K562 (cell line): Measurements from ENCODE around the gene SLC7A8. TPM values are rescaled to one million over a fixed set of nuclear protein-coding genes. Genes with fewer than 3 reads are reported as not detected.

Experiments
- ATF4 ChIP-seq: fragments of 450-650 bp; formaldehyde crosslinking; IDR thresholded peaks from 2 replicates; pipeline ENCODE4 v1.4.0; 2022; ENCODE audit warnings: mild to moderate bottlenecking, moderate library complexity
- CBFA2T3 ChIP-seq: fragments of 450-650 bp; IDR thresholded peaks from 2 replicates; pipeline ENCODE4 v1.6.1; 2017
- DPF2 ChIP-seq: fragments of 450-650 bp; IDR thresholded peaks from 2 replicates; pipeline ENCODE4 v1.6.1; 2016
- ELF1 ChIP-seq: fragments of 200-800 bp; sonication (Bioruptor generic); IDR thresholded peaks from 2 replicates; pipeline ENCODE4 v1.6.1; 2016; ENCODE audit warnings: missing genetic modification characterization, missing compliant biosample characterization
- ESRRB ChIP-seq: fragments of 250-450 bp; sonication (Bioruptor Pico); IDR thresholded peaks from 2 replicates; pipeline ENCODE4 v1.5.0; 2020; ENCODE audit warnings: mild to moderate bottlenecking, moderate library complexity, borderline replicate concordance
- HDAC8 ChIP-seq: fragments of 450-650 bp; IDR thresholded peaks from 2 replicates; pipeline ENCODE4 v1.6.1; 2016; ENCODE audit warnings: mild to moderate bottlenecking, missing genetic modification characterization, moderate library complexity, missing compliant biosample characterization
- ILF3 ChIP-seq: fragments of 450-650 bp; IDR thresholded peaks from 2 replicates; pipeline ENCODE4 v1.6.1; 2018; ENCODE audit warnings: antibody characterized with exemption, mild to moderate bottlenecking, moderate library complexity, borderline replicate concordance
- KAT7 ChIP-seq: sonication (generic); formaldehyde crosslinking; IDR thresholded peaks from 2 replicates; pipeline ENCODE4 v1.8.0; 2022; ENCODE audit warnings: missing genetic modification reagents, mild to moderate bottlenecking, borderline replicate concordance
- MEF2A ChIP-seq: IDR thresholded peaks from 2 replicates; pipeline ENCODE4 v1.6.1; 2011; ENCODE audit warnings: low read depth, mild to moderate bottlenecking, low read length, moderate library complexity; ENCODE audit not compliant: control insufficient read depth
- NFE2L1 ChIP-seq: fragments of 450-650 bp; IDR thresholded peaks from 2 replicates; pipeline ENCODE4 v1.6.1; 2016; ENCODE audit warnings: missing genetic modification characterization, low read depth, mild to moderate bottlenecking, missing compliant biosample characterization, moderate library complexity, borderline replicate concordance
- POLR2B ChIP-seq: fragments of 450-650 bp; IDR thresholded peaks from 2 replicates; pipeline ENCODE4 v1.6.1; 2018; ENCODE audit warnings: low read depth; ENCODE audit not compliant: partially characterized antibody
- STAT5A ChIP-seq: IDR thresholded peaks from 2 replicates; pipeline ENCODE4 v1.6.1; 2012; ENCODE audit warnings: low read length, inconsistent platforms, borderline replicate concordance
- TBL1XR1 ChIP-seq, 2 experiments: IDR thresholded peaks; 2 replicates each; pipeline ENCODE4 v1.6.1; 2012; ENCODE audit warnings: improper control_type of control experiment in 2 of 2, low read length in 2 of 2, mild to moderate bottlenecking in 1 of 2
- ZNF398 ChIP-seq: fragments of 250-450 bp; sonication (Bioruptor Pico); IDR thresholded peaks from 2 replicates; pipeline ENCODE4 v1.8.0; 2021; ENCODE audit warnings: moderate library complexity, mild to moderate bottlenecking, inconsistent platforms
- ZNF830 ChIP-seq: fragments of 250-450 bp; sonication (Bioruptor Pico); IDR thresholded peaks from 2 replicates; pipeline ENCODE4 v1.5.0; 2021; ENCODE audit warnings: mild to moderate bottlenecking
- polyA plus RNA-seq, 8 experiments: library from polyadenylated mRNA; depleted of rRNA in 4 of 8; stranded (reverse) in 5 of 8; unstranded in 3 of 8; fragments of >200 nt; fragmentation: Nextera tagmentation in 2 of 8; fragmentation: Illumina TruSeq in 1 of 8; extraction: Ambion mirVana in 2 of 8; extraction: Trizol in 1 of 8; gene quantifications; 2 replicates each; pipeline versions ENCODE4 v1.2.1 to v1.2.3, GENCODE V29; 2011 to 2014; ENCODE audit warnings: inconsistent platforms in 1 of 8, missing spikeins in 1 of 8
- total RNA-seq, 7 experiments: library from RNA; depleted of rRNA in 6 of 7; stranded (reverse); fragments of >200 nt in 6 of 7; fragmentation: Illumina TruSeq in 2 of 7; extraction: Trizol in 2 of 7; gene quantifications; 2 replicates each; pipeline versions ENCODE4 v1.2.1 to v1.2.3, GENCODE V29; 2011 to 2021; ENCODE audit warnings: low replicate concordance in 1 of 7
- TF ChIP-seq, protein P1 (sequence below): sonication (generic); formaldehyde crosslinking; IDR thresholded peaks from 2 replicates; pipeline ENCODE4 v1.8.0; 2022; ENCODE audit warnings: mild to moderate bottlenecking, missing genetic modification reagents
- TF ChIP-seq, protein P2 (sequence below), 2 experiments: IDR thresholded peaks; 2 replicates each; pipeline ENCODE4 v1.6.1; 2012; ENCODE audit warnings: improper control_type of control experiment in 2 of 2, low read depth in 2 of 2, low read length in 2 of 2, borderline replicate concordance in 1 of 2

Gene SLC7A8
- total and polyA plus RNA-seq, 9 of the 15 experiments (the other 6 are each of a cell fraction or from before 2014, with no cell fraction given), result 2.0 to 33.0 (median 6.0) TPM

GRCh38 chr14:23078692-23079116, 104.8 kb downstream of the SLC7A8 start (continued):
- TF ChIP-seq, protein P1, sequence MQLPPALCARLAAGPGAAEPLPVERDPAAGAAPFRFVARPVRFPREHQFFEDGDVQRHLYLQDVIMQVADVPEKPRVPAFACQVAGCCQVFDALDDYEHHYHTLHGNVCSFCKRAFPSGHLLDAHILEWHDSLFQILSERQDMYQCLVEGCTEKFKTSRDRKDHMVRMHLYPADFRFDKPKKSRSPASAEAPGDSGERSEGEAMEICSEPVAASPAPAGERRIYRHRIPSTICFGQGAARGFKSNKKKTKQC (CRISPR knock-in tag), result no peak
- TF ChIP-seq STAT5A, result no peak
- no peak for TF ChIP-seq HDAC8
- TF ChIP-seq ELF1 (tag), result no peak
- TF ChIP-seq CBFA2T3, result 0 out of 2 replicates have a peak, but pooled peaks have one; percentile 13
- TF ChIP-seq ESRRB (CRISPR knock-in tag), result no peak
- TF ChIP-seq MEF2A, result no peak
- TF ChIP-seq ATF4 (CRISPR knock-in tag), result no peak
- no peak for TF ChIP-seq ILF3
- no peak for TF ChIP-seq NFE2L1
- peak; percentile 87 for TF ChIP-seq DPF2
- no peak for TF ChIP-seq ZNF398
- TF ChIP-seq, protein P2, sequence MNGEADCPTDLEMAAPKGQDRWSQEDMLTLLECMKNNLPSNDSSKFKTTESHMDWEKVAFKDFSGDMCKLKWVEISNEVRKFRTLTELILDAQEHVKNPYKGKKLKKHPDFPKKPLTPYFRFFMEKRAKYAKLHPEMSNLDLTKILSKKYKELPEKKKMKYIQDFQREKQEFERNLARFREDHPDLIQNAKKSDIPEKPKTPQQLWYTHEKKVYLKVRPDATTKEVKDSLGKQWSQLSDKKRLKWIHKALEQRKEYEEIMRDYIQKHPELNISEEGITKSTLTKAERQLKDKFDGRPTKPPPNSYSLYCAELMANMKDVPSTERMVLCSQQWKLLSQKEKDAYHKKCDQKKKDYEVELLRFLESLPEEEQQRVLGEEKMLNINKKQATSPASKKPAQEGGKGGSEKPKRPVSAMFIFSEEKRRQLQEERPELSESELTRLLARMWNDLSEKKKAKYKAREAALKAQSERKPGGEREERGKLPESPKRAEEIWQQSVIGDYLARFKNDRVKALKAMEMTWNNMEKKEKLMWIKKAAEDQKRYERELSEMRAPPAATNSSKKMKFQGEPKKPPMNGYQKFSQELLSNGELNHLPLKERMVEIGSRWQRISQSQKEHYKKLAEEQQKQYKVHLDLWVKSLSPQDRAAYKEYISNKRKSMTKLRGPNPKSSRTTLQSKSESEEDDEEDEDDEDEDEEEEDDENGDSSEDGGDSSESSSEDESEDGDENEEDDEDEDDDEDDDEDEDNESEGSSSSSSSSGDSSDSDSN (IDR thresholded peaks at IDR 0.05; ENCODE audit: borderline replicate concordance in 1 of 2, low read depth in 2 of 2, low read length in 2 of 2), result peak in 1 of 2 experiments; percentile 71; a peak in 1 of 4 replicates
- TF ChIP-seq TBL1XR1 (IDR thresholded peaks at IDR 0.05; ENCODE audit: low read length in 2 of 2), result no peak
- no peak for TF ChIP-seq POLR2B
- TF ChIP-seq KAT7 (CRISPR knock-in tag), result no peak
- no peak for TF ChIP-seq ZNF830 (CRISPR knock-in tag)
